GM18867 (cell line): ENCODE measurements around the gene CRADD.
A peak's percentile ranks its signal among the peaks of the same experiment; 100 is the strongest.

Source experiments
- ATAC-seq: cut with Tn5 transposase; IDR thresholded peaks from one replicate; pipeline ENCODE4 v1.9.1; 2021; ENCODE audit warnings: mild to moderate bottlenecking, moderate library complexity; ENCODE audit not compliant: unreplicated experiment

The CRADD gene

GRCh38 chr12:93831374-93831773 is 154.2 kb downstream of the CRADD start:
- ATAC-seq = no peak

GRCh38 chr12:93832131-93832530 is 155.0 kb downstream of the CRADD start:
- no peak for ATAC-seq

GRCh38 chr12:93833946-93834345 is 156.8 kb downstream of the CRADD start:
- ATAC-seq = no peak

- no peak for ATAC-seq
Observed at GRCh38 chr12:93836620-93837260, 159.6 kb downstream of the CRADD start.

- no peak for ATAC-seq
Observed at GRCh38 chr12:93838193-93838592, 161.0 kb downstream of the CRADD start.

- ATAC-seq = no peak
Observed at GRCh38 chr12:93839064-93839463, 161.9 kb downstream of the CRADD start.

GRCh38 chr12:93841671-93842070 is 164.5 kb downstream of the CRADD start:
- ATAC-seq = no peak

GRCh38 chr12:93844164-93844784 is 167.1 kb downstream of the CRADD start:
- ATAC-seq = no peak

GRCh38 chr12:93846936-93847516 is 169.9 kb downstream of the CRADD start:
- ATAC-seq = no peak

- peak; percentile 91 for ATAC-seq
Observed at GRCh38 chr12:93847517-93848474, 170.6 kb downstream of the CRADD start.

- no peak for ATAC-seq
Observed at GRCh38 chr12:93848523-93849101, 171.4 kb downstream of the CRADD start.

- no peak for ATAC-seq
Observed at GRCh38 chr12:93849946-93850345, 172.8 kb downstream of the CRADD start.

- ATAC-seq = no peak
Observed at GRCh38 chr12:93850481-93851256, 173.5 kb downstream of the CRADD start.

- ATAC-seq = no peak
Observed at GRCh38 chr12:93851257-93851671, 174.1 kb downstream of the CRADD start.

GRCh38 chr12:93852173-93852591 is 175.0 kb downstream of the CRADD start:
- no peak for ATAC-seq

GRCh38 chr12:93853698-93854478 is 176.7 kb downstream of the CRADD start:
- no peak for ATAC-seq

- ATAC-seq = no peak
Observed at GRCh38 chr12:93855261-93855660, 178.1 kb downstream of the CRADD start.

- no peak for ATAC-seq
Observed at GRCh38 chr12:93856611-93857010, 179.4 kb downstream of the CRADD start.

- ATAC-seq = no peak
Observed at GRCh38 chr12:93857279-93857938, 180.2 kb downstream of the CRADD start.
